T follicular helper cell (primary cell): Measurements from ENCODE around the gene PLCL2.
"Not testable (repeated sequence)": the region's sequence is repeated elsewhere in the genome, so short reads cannot be mapped to it uniquely, and the experiment has no call there.

ENCODE experiments used
- DNase-seq: peaks from one replicate; pipeline ENCODE4 v3.0.0-alpha.2; 2020; ENCODE audit warnings: low read depth

The PLCL2 gene

GRCh38 chr3:16917256-16917935 lies 32.6 kb downstream of the PLCL2 start:
- no peak for DNase-seq

GRCh38 chr3:16917980-16918682 lies 33.4 kb downstream of the PLCL2 start:
- no peak for DNase-seq

GRCh38 chr3:16918683-16919025 lies 33.9 kb downstream of the PLCL2 start:
- DNase-seq = no peak

- DNase-seq = no peak
Observed at GRCh38 chr3:16923112-16923511, 38.4 kb downstream of the PLCL2 start.

- no peak for DNase-seq
Observed at GRCh38 chr3:16927485-16927884, 42.7 kb downstream of the PLCL2 start.

- no peak for DNase-seq
Observed at GRCh38 chr3:16928386-16929132, 43.8 kb downstream of the PLCL2 start.

- no peak for DNase-seq
Observed at GRCh38 chr3:16929311-16929710, 44.6 kb downstream of the PLCL2 start.

GRCh38 chr3:16932877-16933276 lies 48.1 kb downstream of the PLCL2 start:
- DNase-seq = no peak

GRCh38 chr3:16935781-16936180 lies 51.0 kb downstream of the PLCL2 start:
- no peak for DNase-seq

- no peak for DNase-seq
Observed at GRCh38 chr3:16936233-16936632, 51.5 kb downstream of the PLCL2 start.

GRCh38 chr3:16936676-16937230 lies 52.0 kb downstream of the PLCL2 start:
- DNase-seq = no peak

GRCh38 chr3:16937326-16937845 lies 52.6 kb downstream of the PLCL2 start:
- no peak for DNase-seq

GRCh38 chr3:16940769-16941700 lies 56.3 kb downstream of the PLCL2 start:
- no peak for DNase-seq

GRCh38 chr3:16942955-16943354 lies 58.2 kb downstream of the PLCL2 start:
- no peak for DNase-seq

- no peak for DNase-seq
Observed at GRCh38 chr3:16943857-16944256, 59.1 kb downstream of the PLCL2 start.

GRCh38 chr3:16944356-16944755 lies 59.6 kb downstream of the PLCL2 start:
- no peak for DNase-seq

GRCh38 chr3:16945330-16945729 lies 60.6 kb downstream of the PLCL2 start:
- no peak for DNase-seq

GRCh38 chr3:16950282-16950681 lies 65.5 kb downstream of the PLCL2 start:
- no peak for DNase-seq

GRCh38 chr3:16950845-16951244 lies 66.1 kb downstream of the PLCL2 start:
- DNase-seq = no peak

- DNase-seq = not testable (repeated sequence)
Observed at GRCh38 chr3:16957852-16958251, 73.1 kb downstream of the PLCL2 start.

GRCh38 chr3:16960125-16960524 lies 75.4 kb downstream of the PLCL2 start:
- no peak for DNase-seq
